GM10266 (cell line): ENCODE data around the gene BCL10.

Experiments
- DNase-seq: peaks from one replicate; pipeline ENCODE4 v3.0.0; 2012; ENCODE audit errors: extremely low spot score
- TF ChIP-seq, protein P1 (sequence below): IDR thresholded peaks from 2 replicates; pipeline ENCODE4 v1.5.1; 2012; ENCODE audit warnings: mild to moderate bottlenecking, low read depth; ENCODE audit not compliant: control insufficient read depth, insufficient read depth; ENCODE audit errors: missing control alignments

Gene BCL10

DNA sequence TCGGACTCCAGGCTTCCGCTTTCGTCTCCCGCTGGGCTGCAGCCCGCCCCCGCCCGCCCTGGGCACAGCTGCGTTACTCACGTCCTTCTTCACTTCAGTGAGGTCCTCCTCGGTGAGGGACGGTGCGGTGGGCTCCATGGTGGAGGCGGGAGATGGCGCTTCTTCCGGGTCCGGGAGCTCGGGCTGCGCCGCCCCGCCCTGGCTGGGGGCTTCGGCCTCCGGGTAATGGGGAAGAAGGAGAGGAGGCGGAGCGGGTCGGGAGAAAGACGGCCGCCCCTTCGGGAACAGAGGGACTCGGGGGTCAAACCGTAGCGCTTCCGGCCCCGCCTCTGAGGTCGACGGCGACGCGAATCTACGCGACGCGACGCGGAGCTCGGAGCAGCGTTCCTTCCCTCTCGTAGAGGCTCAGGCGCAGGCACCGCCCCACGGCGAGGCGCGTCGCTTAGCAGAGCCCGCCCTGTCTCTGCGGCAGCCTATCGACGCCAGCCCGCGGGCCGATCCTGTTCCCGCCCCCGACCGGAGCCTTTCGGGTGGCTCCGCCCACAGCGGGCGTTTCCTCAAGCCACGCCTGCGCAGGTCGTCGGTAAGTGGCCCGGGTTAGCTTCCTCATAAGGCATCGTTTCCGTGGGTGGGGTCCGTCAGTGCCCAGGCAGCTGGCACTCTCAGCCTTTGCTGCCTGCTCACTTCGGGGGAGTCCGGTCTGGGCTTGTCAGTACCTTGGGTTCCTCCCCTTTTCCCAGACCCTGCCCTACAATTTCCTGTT lies at the start of gene BCL10:
BCL10 (minus strand) TSS at position 418 of the 763 bp plus-strand sequence; CDS start at position 138, 280 bp downstream.
- peak; percentile 93 for DNase-seq
- TF ChIP-seq, protein P1, sequence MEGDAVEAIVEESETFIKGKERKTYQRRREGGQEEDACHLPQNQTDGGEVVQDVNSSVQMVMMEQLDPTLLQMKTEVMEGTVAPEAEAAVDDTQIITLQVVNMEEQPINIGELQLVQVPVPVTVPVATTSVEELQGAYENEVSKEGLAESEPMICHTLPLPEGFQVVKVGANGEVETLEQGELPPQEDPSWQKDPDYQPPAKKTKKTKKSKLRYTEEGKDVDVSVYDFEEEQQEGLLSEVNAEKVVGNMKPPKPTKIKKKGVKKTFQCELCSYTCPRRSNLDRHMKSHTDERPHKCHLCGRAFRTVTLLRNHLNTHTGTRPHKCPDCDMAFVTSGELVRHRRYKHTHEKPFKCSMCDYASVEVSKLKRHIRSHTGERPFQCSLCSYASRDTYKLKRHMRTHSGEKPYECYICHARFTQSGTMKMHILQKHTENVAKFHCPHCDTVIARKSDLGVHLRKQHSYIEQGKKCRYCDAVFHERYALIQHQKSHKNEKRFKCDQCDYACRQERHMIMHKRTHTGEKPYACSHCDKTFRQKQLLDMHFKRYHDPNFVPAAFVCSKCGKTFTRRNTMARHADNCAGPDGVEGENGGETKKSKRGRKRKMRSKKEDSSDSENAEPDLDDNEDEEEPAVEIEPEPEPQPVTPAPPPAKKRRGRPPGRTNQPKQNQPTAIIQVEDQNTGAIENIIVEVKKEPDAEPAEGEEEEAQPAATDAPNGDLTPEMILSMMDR = no peak

DNA sequence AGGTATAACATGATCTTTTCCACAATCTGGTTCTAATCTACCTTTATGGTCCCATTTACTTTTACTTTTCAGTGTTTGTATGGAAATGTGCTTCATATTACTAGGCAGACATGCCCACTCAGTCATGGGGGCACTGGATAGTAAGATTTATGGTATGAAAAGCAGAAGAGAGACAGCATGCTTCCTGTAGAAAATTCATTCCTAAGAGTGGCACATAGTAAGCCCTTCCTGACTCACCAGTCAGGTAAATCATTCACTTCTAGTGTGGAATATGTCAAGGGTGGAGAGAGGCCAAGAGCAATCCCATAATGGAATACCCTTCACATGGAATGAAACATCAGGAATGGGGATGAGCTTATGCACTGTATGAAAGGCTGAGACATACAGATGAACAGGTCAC lies 49.5 kb upstream of the BCL10 start:
- DNase-seq = no peak
- TF ChIP-seq, protein P1 = no peak

DNA sequence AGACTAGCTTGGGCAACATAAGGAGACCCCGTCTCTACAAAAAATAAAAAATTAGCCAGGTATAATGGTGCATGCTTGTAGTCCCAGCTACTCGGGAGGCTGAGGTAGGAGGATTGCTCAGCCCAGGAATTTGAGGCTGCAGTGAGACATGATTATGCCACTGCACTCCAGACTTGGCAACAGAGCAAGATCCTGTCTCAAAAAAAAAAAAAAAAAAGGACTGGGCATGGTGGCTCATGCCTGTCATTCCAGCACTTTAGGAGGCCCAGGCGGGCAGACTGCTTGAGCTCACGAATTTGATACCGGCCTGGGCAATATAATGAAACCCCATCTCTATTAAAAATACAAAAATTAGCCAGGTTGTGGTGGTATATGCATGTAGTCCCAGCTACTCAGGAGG lies 47.3 kb upstream of the BCL10 start:
- DNase-seq = no peak
- TF ChIP-seq, protein P1 = no peak

DNA sequence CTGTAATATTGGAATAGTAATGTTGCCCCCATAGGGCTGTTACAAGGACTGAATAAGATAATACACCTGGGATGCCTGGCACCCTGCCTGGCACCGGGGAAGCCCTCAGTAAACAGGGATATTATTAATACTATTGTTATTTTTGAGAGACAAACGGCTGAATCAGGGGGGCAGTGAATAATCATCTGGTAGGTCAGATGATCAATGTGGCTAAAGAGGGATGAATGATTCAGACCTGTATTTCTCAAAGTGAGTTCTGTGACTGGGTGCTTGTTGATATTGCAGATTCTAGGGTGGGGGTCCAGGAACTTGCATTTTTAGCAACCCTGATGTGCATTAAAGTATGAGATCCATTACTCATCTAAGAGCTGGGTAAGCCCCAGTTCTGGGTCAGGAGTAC lies 46.2 kb upstream of the BCL10 start:
- TF ChIP-seq, protein P1 = no peak
- DNase-seq = no peak

DNA sequence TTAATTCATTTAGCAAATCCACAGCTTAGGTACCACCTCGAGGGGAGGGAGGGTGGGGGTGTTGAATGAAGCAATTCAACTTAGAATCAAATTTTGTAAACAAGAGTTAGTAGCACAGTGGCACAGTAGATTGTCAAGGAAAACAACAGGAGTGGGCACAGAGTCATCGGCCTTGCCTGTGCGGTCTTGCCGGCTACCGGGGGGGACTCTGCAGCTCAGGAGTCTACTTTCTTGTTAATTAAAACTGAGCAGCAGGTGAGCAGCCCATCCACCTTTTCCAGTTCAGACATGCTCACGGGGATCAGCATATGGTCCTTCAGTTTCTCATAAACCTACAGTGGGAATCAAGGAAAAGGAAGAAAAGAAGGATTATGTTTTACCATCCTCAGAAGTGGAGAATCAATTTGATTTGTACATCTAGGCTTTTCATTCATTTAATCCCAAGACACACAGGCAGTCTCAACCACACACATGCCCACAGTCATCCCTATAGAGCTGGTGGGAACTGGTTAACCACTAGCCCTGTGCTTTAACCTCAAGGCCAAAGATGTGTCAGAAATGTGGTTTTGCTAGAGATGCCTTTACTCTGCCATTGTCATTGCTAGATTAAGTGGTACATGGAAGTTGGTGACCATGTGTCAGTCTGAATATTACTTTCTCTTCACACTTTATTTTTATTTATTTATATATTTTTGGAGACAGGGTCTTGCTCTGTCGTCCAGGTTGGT lies 45.0 kb upstream of the BCL10 start:
- TF ChIP-seq, protein P1 = no peak
- no peak for DNase-seq

DNA sequence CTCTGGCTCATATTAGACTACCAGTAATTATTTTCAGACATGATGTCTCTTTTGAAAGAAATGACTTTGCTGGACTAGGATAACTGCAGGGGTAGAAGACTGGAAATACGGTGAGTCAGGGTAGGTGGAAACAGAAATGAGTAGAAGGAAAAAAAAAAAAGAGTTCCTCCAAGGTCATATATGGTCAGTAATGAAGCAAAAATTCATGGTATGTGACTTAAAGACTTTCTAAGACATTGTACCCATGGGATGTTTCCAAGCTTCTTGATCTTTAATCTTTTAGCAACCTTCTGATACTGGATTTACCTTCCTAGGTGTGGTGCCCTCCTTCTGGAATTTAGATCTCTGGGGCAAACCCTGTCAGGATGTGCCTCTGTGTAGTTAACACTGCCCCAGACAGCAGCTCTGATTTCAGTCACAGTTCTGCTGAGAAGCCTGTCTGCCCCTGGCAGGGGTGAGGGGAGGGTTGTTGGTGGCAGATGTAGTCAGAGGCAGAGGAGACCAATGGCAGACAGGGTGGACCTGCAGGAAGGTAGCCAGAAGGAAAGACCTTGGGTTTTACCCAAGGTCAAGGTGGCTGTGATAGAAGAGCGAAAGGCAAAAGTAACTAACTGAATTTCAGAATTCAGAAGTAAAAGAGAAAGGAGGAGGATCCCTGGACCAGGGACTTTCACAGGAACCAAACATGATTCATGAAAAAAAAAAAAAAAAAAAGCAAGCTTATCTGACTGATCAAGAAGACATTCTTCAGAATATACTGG lies 44.1 kb upstream of the BCL10 start:
- DNase-seq = no peak
- TF ChIP-seq, protein P1 = no peak
